ENCODE data around the gene PLA2R1.

DNA sequence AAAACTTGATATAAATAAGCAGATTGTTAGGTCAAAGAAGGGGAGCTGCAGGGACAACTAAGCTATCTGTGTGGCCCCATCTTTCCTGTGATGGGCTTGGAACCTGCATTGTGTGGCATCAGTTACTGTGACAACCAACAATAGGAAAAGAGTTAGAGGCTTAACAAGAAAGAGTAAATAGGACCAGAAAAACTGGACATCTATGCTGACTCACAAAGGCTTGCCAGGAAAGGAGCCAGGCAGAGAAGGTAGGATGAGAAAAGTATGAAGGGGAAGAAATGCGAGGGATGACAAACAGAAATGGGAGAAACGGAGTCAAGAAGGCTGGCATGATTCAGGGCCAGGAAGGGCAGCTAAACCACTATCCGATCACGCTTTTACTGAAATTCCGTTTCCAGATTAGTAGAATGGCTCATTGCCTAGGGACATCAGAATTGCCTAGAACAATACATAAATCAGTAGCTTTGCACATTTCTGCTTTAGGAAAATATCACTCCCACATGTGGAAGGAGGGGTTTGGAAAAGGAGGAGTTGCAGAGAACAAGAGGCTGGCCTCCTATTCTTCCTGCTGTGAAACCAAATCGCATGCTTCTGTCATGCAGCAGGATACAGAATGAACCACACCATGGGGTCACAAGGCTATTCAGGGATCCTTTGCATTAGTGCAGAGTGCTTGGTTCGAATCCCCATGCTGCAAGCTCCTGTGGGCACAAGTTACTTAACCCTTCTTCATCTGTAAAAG lies 7.3 kb downstream of the PLA2R1 start:
- TF ChIP-seq, protein P1, sequence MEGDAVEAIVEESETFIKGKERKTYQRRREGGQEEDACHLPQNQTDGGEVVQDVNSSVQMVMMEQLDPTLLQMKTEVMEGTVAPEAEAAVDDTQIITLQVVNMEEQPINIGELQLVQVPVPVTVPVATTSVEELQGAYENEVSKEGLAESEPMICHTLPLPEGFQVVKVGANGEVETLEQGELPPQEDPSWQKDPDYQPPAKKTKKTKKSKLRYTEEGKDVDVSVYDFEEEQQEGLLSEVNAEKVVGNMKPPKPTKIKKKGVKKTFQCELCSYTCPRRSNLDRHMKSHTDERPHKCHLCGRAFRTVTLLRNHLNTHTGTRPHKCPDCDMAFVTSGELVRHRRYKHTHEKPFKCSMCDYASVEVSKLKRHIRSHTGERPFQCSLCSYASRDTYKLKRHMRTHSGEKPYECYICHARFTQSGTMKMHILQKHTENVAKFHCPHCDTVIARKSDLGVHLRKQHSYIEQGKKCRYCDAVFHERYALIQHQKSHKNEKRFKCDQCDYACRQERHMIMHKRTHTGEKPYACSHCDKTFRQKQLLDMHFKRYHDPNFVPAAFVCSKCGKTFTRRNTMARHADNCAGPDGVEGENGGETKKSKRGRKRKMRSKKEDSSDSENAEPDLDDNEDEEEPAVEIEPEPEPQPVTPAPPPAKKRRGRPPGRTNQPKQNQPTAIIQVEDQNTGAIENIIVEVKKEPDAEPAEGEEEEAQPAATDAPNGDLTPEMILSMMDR (conservative IDR thresholded peaks at IDR 0.05; ENCODE audit: low read depth, low read length): no peak
- no peak for TF ChIP-seq EZH2 (IDR thresholded peaks at IDR 0.05; ENCODE audit: borderline replicate concordance, low read depth, low read length, poor library complexity, severe bottlenecking)
